HepG2 (cell line): ENCODE results near the gene RAB5B. TPM values are rescaled to one million over a fixed set of nuclear protein-coding genes. Genes with fewer than 3 reads are reported as not detected.

Source experiments
- MAX ChIP-seq: IDR thresholded peaks from 2 replicates; pipeline ENCODE4 v1.6.1; 2012; ENCODE audit warnings: inconsistent platforms
- PAF1 ChIP-seq: IDR thresholded peaks from 2 replicates; pipeline ENCODE4 v1.6.1; 2016; ENCODE audit warnings: missing genetic modification reagents, missing compliant biosample characterization
- PATZ1 ChIP-seq: sonication (generic); formaldehyde crosslinking; IDR thresholded peaks from 2 replicates; pipeline ENCODE4 v1.4.0; 2020; ENCODE audit warnings: missing genetic modification reagents
- SP1 ChIP-seq, 2 experiments: fragments of 450-650 bp in 1 of 2; sonication (generic) in 1 of 2; formaldehyde crosslinking in 1 of 2; IDR thresholded peaks; 2 replicates each; pipeline versions ENCODE4 v1.4.0 to v1.6.1; 2016 to 2020; ENCODE audit warnings: missing genetic modification reagents in 1 of 2
- ZFP41 ChIP-seq: sonication (generic); formaldehyde crosslinking; IDR thresholded peaks from 2 replicates; pipeline ENCODE4 v1.4.0; 2020; ENCODE audit warnings: mild to moderate bottlenecking, missing genetic modification reagents, borderline replicate concordance
- ZNF101 ChIP-seq: sonication (generic); formaldehyde crosslinking; IDR thresholded peaks from 2 replicates; pipeline ENCODE4 v1.4.0; 2020; ENCODE audit warnings: mild to moderate bottlenecking, low read depth, missing genetic modification reagents, borderline replicate concordance
- ZNF260 ChIP-seq: sonication (generic); formaldehyde crosslinking; IDR thresholded peaks from 2 replicates; pipeline ENCODE4 v1.4.0; 2020; ENCODE audit warnings: missing genetic modification reagents, low read depth, mild to moderate bottlenecking, borderline replicate concordance
- polyA plus RNA-seq, 8 experiments: library from polyadenylated mRNA; depleted of rRNA in 3 of 8; stranded (reverse) in 7 of 8; unstranded in 1 of 8; fragments of >200 nt; fragmentation: Illumina TruSeq in 4 of 8; extraction: Trizol in 4 of 8; gene quantifications; 2 replicates each; pipeline versions ENCODE4 v1.2.1 to v1.2.3, GENCODE V29; 2011 to 2016; ENCODE audit warnings: low read depth in 4 of 8, missing spikeins in 1 of 8, mixed read lengths in 1 of 8; ENCODE audit not compliant: insufficient read depth in 1 of 8
- total RNA-seq, 5 experiments: library from RNA; depleted of rRNA; stranded (reverse); fragments of >200 nt; fragmentation: Illumina TruSeq; extraction: Trizol; gene quantifications; 2 replicates each; pipeline ENCODE4 v1.2.3, GENCODE V29; 2016; ENCODE audit warnings: low read depth in 1 of 5
- TF ChIP-seq, protein P1 (sequence below): sonication (generic); formaldehyde crosslinking; IDR thresholded peaks from 2 replicates; pipeline ENCODE4 v1.8.1; 2022; ENCODE audit warnings: mild to moderate bottlenecking, missing genetic modification reagents
- TF ChIP-seq, protein P2 (sequence below): sonication (generic); formaldehyde crosslinking; IDR thresholded peaks from 2 replicates; pipeline ENCODE4 v1.4.0; 2020; ENCODE audit warnings: missing genetic modification reagents
- TF ChIP-seq, protein P3 (sequence below): IDR thresholded peaks from 2 replicates; pipeline ENCODE4 v1.6.1; 2016; ENCODE audit warnings: low read depth
- TF ChIP-seq, protein P4 (sequence below): sonication (generic); formaldehyde crosslinking; IDR thresholded peaks from 2 replicates; pipeline ENCODE4; 2020; ENCODE audit warnings: missing genetic modification reagents, mild to moderate bottlenecking, borderline replicate concordance

The RAB5B gene
- total and polyA plus RNA-seq, 2 of the 13 experiments (the other 11 are each of a cell fraction or from before 2014, with no cell fraction given): 26.0 to 68.3 TPM

DNA sequence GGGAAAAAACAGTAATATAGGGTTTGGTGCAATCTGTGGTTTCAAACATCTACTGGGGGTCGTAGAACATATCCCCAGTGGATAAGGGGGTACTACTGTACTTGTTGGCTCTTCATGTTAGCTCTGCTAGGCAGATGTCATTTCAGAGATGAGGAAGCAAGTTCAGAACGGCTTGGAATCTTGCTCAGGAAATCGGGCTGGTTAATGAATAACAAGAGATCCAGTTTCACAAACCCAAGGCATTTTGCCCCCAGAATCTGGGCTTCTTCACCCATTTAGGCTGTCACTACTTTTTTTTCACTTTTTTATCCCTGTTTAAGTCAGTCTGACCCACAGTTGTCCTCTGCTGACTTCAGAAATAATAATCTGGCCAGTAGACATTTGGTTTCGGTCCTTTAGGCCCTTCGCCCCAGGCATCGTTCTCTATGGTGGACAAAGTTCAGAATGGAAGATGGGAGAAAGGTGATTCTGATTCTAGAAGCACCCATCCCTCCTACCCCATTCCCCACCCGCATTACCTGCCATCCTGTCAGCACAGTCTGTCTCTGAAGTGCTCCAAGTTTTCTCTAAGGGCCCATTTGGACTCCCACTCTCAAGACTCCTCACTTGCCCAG lies 27.7 kb downstream of the RAB5B start (continued):
- TF ChIP-seq, protein P1, sequence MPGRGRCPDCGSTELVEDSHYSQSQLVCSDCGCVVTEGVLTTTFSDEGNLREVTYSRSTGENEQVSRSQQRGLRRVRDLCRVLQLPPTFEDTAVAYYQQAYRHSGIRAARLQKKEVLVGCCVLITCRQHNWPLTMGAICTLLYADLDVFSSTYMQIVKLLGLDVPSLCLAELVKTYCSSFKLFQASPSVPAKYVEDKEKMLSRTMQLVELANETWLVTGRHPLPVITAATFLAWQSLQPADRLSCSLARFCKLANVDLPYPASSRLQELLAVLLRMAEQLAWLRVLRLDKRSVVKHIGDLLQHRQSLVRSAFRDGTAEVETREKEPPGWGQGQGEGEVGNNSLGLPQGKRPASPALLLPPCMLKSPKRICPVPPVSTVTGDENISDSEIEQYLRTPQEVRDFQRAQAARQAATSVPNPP (CRISPR knock-in tag): no peak
- TF ChIP-seq PATZ1 (CRISPR knock-in tag): no peak
- TF ChIP-seq ZFP41 (CRISPR knock-in tag): no peak
- TF ChIP-seq SP1 (IDR thresholded peaks at IDR 0.05): no peak
- no peak for TF ChIP-seq SP1 (CRISPR knock-in tag; IDR thresholded peaks at IDR 0.05)
- TF ChIP-seq, protein P2, sequence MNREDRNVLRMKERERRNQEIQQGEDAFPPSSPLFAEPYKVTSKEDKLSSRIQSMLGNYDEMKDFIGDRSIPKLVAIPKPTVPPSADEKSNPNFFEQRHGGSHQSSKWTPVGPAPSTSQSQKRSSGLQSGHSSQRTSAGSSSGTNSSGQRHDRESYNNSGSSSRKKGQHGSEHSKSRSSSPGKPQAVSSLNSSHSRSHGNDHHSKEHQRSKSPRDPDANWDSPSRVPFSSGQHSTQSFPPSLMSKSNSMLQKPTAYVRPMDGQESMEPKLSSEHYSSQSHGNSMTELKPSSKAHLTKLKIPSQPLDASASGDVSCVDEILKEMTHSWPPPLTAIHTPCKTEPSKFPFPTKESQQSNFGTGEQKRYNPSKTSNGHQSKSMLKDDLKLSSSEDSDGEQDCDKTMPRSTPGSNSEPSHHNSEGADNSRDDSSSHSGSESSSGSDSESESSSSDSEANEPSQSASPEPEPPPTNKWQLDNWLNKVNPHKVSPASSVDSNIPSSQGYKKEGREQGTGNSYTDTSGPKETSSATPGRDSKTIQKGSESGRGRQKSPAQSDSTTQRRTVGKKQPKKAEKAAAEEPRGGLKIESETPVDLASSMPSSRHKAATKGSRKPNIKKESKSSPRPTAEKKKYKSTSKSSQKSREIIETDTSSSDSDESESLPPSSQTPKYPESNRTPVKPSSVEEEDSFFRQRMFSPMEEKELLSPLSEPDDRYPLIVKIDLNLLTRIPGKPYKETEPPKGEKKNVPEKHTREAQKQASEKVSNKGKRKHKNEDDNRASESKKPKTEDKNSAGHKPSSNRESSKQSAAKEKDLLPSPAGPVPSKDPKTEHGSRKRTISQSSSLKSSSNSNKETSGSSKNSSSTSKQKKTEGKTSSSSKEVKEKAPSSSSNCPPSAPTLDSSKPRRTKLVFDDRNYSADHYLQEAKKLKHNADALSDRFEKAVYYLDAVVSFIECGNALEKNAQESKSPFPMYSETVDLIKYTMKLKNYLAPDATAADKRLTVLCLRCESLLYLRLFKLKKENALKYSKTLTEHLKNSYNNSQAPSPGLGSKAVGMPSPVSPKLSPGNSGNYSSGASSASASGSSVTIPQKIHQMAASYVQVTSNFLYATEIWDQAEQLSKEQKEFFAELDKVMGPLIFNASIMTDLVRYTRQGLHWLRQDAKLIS: no peak
- TF ChIP-seq ZNF260 (CRISPR knock-in tag): no peak
- TF ChIP-seq, protein P3, sequence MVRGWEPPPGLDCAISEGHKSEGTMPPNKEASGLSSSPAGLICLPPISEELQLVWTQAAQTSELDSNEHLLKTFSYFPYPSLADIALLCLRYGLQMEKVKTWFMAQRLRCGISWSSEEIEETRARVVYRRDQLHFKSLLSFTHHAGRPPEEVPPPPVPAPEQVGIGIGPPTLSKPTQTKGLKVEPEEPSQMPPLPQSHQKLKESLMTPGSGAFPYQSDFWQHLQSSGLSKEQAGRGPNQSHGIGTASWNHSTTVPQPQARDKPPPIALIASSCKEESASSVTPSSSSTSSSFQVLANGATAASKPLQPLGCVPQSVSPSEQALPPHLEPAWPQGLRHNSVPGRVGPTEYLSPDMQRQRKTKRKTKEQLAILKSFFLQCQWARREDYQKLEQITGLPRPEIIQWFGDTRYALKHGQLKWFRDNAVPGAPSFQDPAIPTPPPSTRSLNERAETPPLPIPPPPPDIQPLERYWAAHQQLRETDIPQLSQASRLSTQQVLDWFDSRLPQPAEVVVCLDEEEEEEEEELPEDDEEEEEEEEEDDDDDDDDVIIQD (CRISPR knock-in tag): no peak
- TF ChIP-seq PAF1 (CRISPR knock-in tag): no peak
- no peak for TF ChIP-seq MAX
- no peak for TF ChIP-seq ZNF101
- TF ChIP-seq, protein P4, sequence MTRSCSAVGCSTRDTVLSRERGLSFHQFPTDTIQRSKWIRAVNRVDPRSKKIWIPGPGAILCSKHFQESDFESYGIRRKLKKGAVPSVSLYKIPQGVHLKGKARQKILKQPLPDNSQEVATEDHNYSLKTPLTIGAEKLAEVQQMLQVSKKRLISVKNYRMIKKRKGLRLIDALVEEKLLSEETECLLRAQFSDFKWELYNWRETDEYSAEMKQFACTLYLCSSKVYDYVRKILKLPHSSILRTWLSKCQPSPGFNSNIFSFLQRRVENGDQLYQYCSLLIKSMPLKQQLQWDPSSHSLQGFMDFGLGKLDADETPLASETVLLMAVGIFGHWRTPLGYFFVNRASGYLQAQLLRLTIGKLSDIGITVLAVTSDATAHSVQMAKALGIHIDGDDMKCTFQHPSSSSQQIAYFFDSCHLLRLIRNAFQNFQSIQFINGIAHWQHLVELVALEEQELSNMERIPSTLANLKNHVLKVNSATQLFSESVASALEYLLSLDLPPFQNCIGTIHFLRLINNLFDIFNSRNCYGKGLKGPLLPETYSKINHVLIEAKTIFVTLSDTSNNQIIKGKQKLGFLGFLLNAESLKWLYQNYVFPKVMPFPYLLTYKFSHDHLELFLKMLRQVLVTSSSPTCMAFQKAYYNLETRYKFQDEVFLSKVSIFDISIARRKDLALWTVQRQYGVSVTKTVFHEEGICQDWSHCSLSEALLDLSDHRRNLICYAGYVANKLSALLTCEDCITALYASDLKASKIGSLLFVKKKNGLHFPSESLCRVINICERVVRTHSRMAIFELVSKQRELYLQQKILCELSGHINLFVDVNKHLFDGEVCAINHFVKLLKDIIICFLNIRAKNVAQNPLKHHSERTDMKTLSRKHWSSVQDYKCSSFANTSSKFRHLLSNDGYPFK (CRISPR knock-in tag): no peak
